Dedifferentiated amniotic fluid mesenchymal stem cell (primary cell): ENCODE results near the gene STX1A.
A peak's percentile ranks its signal among the peaks of the same experiment; 100 is the strongest.
"Not testable (repeated sequence)": the region's sequence is repeated elsewhere in the genome, so short reads cannot be mapped to it uniquely, and the experiment has no call there.

ENCODE experiments used
- DNase-seq: peaks from one replicate; pipeline ENCODE4 v3.0.0-alpha.2; 2016; ENCODE audit errors: extremely low spot score

The STX1A gene

GRCh38 chr7:73735528-73735905 lies 16.0 kb upstream of the STX1A start:
- no peak for DNase-seq

GRCh38 chr7:73734619-73735527 lies 15.4 kb upstream of the STX1A start:
- peak; percentile 79 for DNase-seq

- DNase-seq = no peak
Observed at GRCh38 chr7:73732397-73732796, 12.9 kb upstream of the STX1A start.

- DNase-seq = no peak
Observed at GRCh38 chr7:73730485-73730884, 11.0 kb upstream of the STX1A start.

- DNase-seq = no peak
Observed at GRCh38 chr7:73728551-73728950, 9.1 kb upstream of the STX1A start.

- no peak for DNase-seq
Observed at GRCh38 chr7:73727952-73728351, 8.5 kb upstream of the STX1A start.

- no peak for DNase-seq
Observed at GRCh38 chr7:73726083-73726466, 6.6 kb upstream of the STX1A start.

- DNase-seq = no peak
Observed at GRCh38 chr7:73723813-73724212, 4.3 kb upstream of the STX1A start.

GRCh38 chr7:73722785-73723184 lies 3.3 kb upstream of the STX1A start:
- DNase-seq = no peak

- DNase-seq = not testable (repeated sequence)
Observed at GRCh38 chr7:73722182-73722581, 2.7 kb upstream of the STX1A start.

- DNase-seq = no peak
Observed at GRCh38 chr7:73721377-73721817, 1.9 kb upstream of the STX1A start.

- DNase-seq = not testable (repeated sequence)
Observed at GRCh38 chr7:73720443-73720842, 974 bp upstream of the STX1A start.

GRCh38 chr7:73719806-73720169 lies 319 bp upstream of the STX1A start:
- no peak for DNase-seq

- DNase-seq = no peak
Observed at GRCh38 chr7:73718438-73718881, 1.0 kb downstream of the STX1A start.

GRCh38 chr7:73717991-73718405 lies 1.5 kb downstream of the STX1A start:
- DNase-seq = peak; percentile 49

GRCh38 chr7:73717025-73717807 lies 2.3 kb downstream of the STX1A start:
- DNase-seq = no peak

GRCh38 chr7:73716318-73716890 lies 3.1 kb downstream of the STX1A start:
- DNase-seq = no peak

- peak; percentile 93 for DNase-seq
Observed at GRCh38 chr7:73715648-73716317, 3.7 kb downstream of the STX1A start.

GRCh38 chr7:73713319-73713718 lies 6.2 kb downstream of the STX1A start:
- DNase-seq = not testable (repeated sequence)

GRCh38 chr7:73712773-73713172 lies 6.7 kb downstream of the STX1A start:
- DNase-seq = no peak

- DNase-seq = no peak
Observed at GRCh38 chr7:73708961-73709549, 10.4 kb downstream of the STX1A start.
